IMR-90 (cell line): Measurements from ENCODE around the gene TINCR. TPM values are rescaled to one million over a fixed set of nuclear protein-coding genes. Genes with fewer than 3 reads are reported as not detected.

Source experiments
- ATAC-seq: fragments of 200-7000 bp; cut with Tn5 transposase; 2 replicates; pipeline ENCODE4 v1.9.1; 2020; ENCODE audit warnings: low read depth, mild to moderate bottlenecking, moderate library complexity
- BruUV-seq: library from RNA; stranded (reverse); fragments of 400-500 nt; replicated peaks from 2 replicates; lab custom pipeline; 2021; lab: Mats Ljungman, UMichigan
- CTCF ChIA-PET: fragments of 300-600 bp; formaldehyde crosslinking; extraction: SDS; loops from one replicate; lab custom pipeline; 2021; ENCODE audit warnings: antibody characterized with exemption; lab: Yijun Ruan, JAX
- POLR2A ChIA-PET: fragments of 300-600 bp; sonication (Branson Sonifier 250); formaldehyde crosslinking; loops from one replicate; lab custom pipeline; 2022; ENCODE audit warnings: antibody characterized with exemption; ENCODE audit not compliant: unreplicated experiment; lab: Charles Lee
- DNase-seq: peaks from one replicate; pipeline ENCODE4 v3.0.0; 2013
- H2AFZ ChIP-seq: replicated peaks from 2 replicates; pipeline ENCODE3; 2013; ENCODE audit warnings: low read length, mild to moderate bottlenecking; ENCODE audit not compliant: poor library complexity
- H2AK5ac ChIP-seq: 2 replicates; pipeline ENCODE4 v1.6.1; 2013; ENCODE audit warnings: low read depth, low read length, inconsistent platforms
- H2AK9ac ChIP-seq: replicated peaks from 2 replicates; pipeline ENCODE3; 2013; ENCODE audit warnings: mild to moderate bottlenecking, low read depth, low read length, moderate library complexity; ENCODE audit not compliant: poor library complexity
- H2BK120ac ChIP-seq: 2 replicates; pipeline ENCODE4 v1.6.1; 2013; ENCODE audit warnings: low read depth, low read length, inconsistent platforms
- H2BK15ac ChIP-seq: 3 replicates; pipeline ENCODE4 v1.6.1; 2013; ENCODE audit warnings: low read depth, low read length, inconsistent platforms
- H2BK20ac ChIP-seq: 2 replicates; pipeline ENCODE4 v1.6.1; 2013; ENCODE audit warnings: low read depth, mild to moderate bottlenecking, inconsistent platforms, low read length, moderate library complexity
- H2BK5ac ChIP-seq: 2 replicates; pipeline ENCODE4 v1.6.1; 2013; ENCODE audit warnings: mild to moderate bottlenecking, low read depth, low read length, inconsistent platforms; ENCODE audit not compliant: poor library complexity, severe bottlenecking
- H3K14ac ChIP-seq: replicated peaks from 2 replicates; pipeline ENCODE4 v1.6.1; 2013; ENCODE audit warnings: low read depth, low read length, inconsistent platforms
- H3K18ac ChIP-seq: 2 replicates; pipeline ENCODE4 v1.6.1; 2013; ENCODE audit warnings: low read depth, low read length, control low read depth
- H3K23ac ChIP-seq: 2 replicates; pipeline ENCODE4 v1.6.1; 2013; ENCODE audit warnings: low read depth, low read length, inconsistent platforms
- H3K27ac ChIP-seq: 2 replicates; pipeline ENCODE4 v1.5.1; 2013; ENCODE audit warnings: mild to moderate bottlenecking, control low read depth, low read length; ENCODE audit not compliant: insufficient read depth
- H3K27me3 ChIP-seq: 2 replicates; pipeline ENCODE4 v1.6.1; 2013; ENCODE audit warnings: low read length; ENCODE audit not compliant: control insufficient read depth, insufficient read depth
- H3K36me3 ChIP-seq: 2 replicates; pipeline ENCODE4 v1.6.1; 2013; ENCODE audit warnings: low read length, mixed read lengths; ENCODE audit not compliant: control insufficient read depth, insufficient read depth
- H3K4ac ChIP-seq: 2 replicates; pipeline ENCODE4 v1.6.1; 2013; ENCODE audit warnings: low read depth, low read length, inconsistent platforms
- H3K4me1 ChIP-seq: 2 replicates; pipeline ENCODE4 v1.6.1; 2013; ENCODE audit warnings: low read length, mixed read lengths; ENCODE audit not compliant: control insufficient read depth, insufficient read depth
- H3K4me2 ChIP-seq: 2 replicates; pipeline ENCODE4 v1.6.1; 2013; ENCODE audit warnings: low read depth, mild to moderate bottlenecking, control low read depth, low read length, moderate library complexity
- H3K4me3 ChIP-seq: 2 replicates; pipeline ENCODE4 v1.5.1; 2013; ENCODE audit warnings: low read depth, mild to moderate bottlenecking, control low read depth, low read length, moderate library complexity; ENCODE audit not compliant: insufficient read depth
- H3K56ac ChIP-seq: 2 replicates; pipeline ENCODE4 v1.6.1; 2013; ENCODE audit warnings: low read length, inconsistent platforms; ENCODE audit not compliant: insufficient read depth; ENCODE audit errors: extremely low read depth
- H3K79me1 ChIP-seq, 2 experiments: 2 replicates each; pipeline ENCODE4 v1.6.1; 2013; ENCODE audit warnings: low read length in 2 of 2, inconsistent platforms in 1 of 2, low read depth in 1 of 2
- H3K9ac ChIP-seq: 2 replicates; pipeline ENCODE4 v1.6.1; 2013; ENCODE audit warnings: low read depth, low read length, control low read depth
- H3K9me1 ChIP-seq: 2 replicates; pipeline ENCODE4 v1.6.1; 2013; ENCODE audit warnings: low read length, inconsistent platforms; ENCODE audit not compliant: insufficient read depth
- H3K9me3 ChIP-seq: 2 replicates; pipeline ENCODE4 v1.6.1; 2013; ENCODE audit warnings: low read length; ENCODE audit not compliant: control insufficient read depth, insufficient read depth
- H4K20me1 ChIP-seq: 2 replicates; pipeline ENCODE4 v1.6.1; 2013; ENCODE audit warnings: low read length, inconsistent platforms; ENCODE audit not compliant: insufficient read depth
- H4K5ac ChIP-seq: 2 replicates; pipeline ENCODE4 v1.6.1; 2013; ENCODE audit warnings: mild to moderate bottlenecking, low read depth, low read length, control low read depth
- H4K8ac ChIP-seq, 2 experiments: 2 replicates each; pipeline ENCODE4 v1.6.1; 2013; ENCODE audit warnings: low read depth in 2 of 2, low read length in 2 of 2, control low read depth in 1 of 2, inconsistent platforms in 1 of 2
- H4K91ac ChIP-seq: 2 replicates; pipeline ENCODE4 v1.6.1; 2013; ENCODE audit warnings: low read depth, low read length, inconsistent platforms; ENCODE audit not compliant: insufficient read depth
- CHD1 ChIP-seq: IDR thresholded peaks from 2 replicates; pipeline ENCODE4 v1.6.1; 2012; ENCODE audit warnings: low read depth, low read length, improper control_type of control experiment
- MAFK ChIP-seq: IDR thresholded peaks from 2 replicates; pipeline ENCODE4 v1.6.1; 2012; ENCODE audit warnings: low read depth, low read length, improper control_type of control experiment
- POLR2A ChIP-seq: IDR thresholded peaks from 2 replicates; pipeline ENCODE4 v1.6.1; 2012; ENCODE audit warnings: mild to moderate bottlenecking, low read depth, low read length
- RAD21 ChIP-seq: IDR thresholded peaks from 2 replicates; pipeline ENCODE4 v1.6.1; 2012; ENCODE audit warnings: low read length, improper control_type of control experiment
- RFX5 ChIP-seq: IDR thresholded peaks from 2 replicates; pipeline ENCODE4 v1.8.0; 2012; ENCODE audit warnings: low read depth, mild to moderate bottlenecking, low read length, moderate library complexity
- WGBS, 2 experiments: methylation state at CpG; one replicate each; pipeline versions ENCODE4 v1.1.5 to v1.1.7; 2013; ENCODE audit warnings: missing lambda C conversion rate in 2 of 2; ENCODE audit not compliant: insufficient read length in 1 of 2; ENCODE audit errors: extremely low coverage in 2 of 2; 5-methylcytosine and 5-hydroxymethylcytosine counted together
- dilution Hi-C: fragments of 300-500 bp; cut with HindIII; formaldehyde crosslinking; loops from one replicate; pipeline ENCODE4 v1.14.3; 2018; ENCODE audit warnings: low sequenced_read_pairs; ENCODE audit not compliant: unreplicated experiment
- in situ Hi-C: fragments of 300-500 bp; cut with MboI; formaldehyde crosslinking; loops from 3 replicates; pipeline ENCODE4 v1.14.3; 2019; ENCODE audit warnings: low sequenced_read_pairs, inconsistent platforms, mixed read lengths
- intact Hi-C: fragments of 100-400 bp; cut with micrococcal nuclease; formaldehyde crosslinking; loops from 2 replicates; pipeline ENCODE4 v1.10.0; 2022
- polyA plus RNA-seq, 3 experiments: library from polyadenylated mRNA; depleted of rRNA; stranded (reverse); fragments of >200 nt; gene quantifications; 2 replicates each; pipeline ENCODE4 v1.2.3, GENCODE V29; 2012; ENCODE audit warnings: low replicate concordance in 1 of 3
- total RNA-seq: library from RNA; depleted of rRNA; stranded (reverse); fragments of >200 nt; gene quantifications from 2 replicates; pipeline ENCODE4 v1.2.3, GENCODE V29; 2012

The TINCR gene
- total and polyA plus RNA-seq, 2 of the 4 experiments (the other 2 are of a cell fraction): 0.05 TPM; not detected in 1

DNA sequence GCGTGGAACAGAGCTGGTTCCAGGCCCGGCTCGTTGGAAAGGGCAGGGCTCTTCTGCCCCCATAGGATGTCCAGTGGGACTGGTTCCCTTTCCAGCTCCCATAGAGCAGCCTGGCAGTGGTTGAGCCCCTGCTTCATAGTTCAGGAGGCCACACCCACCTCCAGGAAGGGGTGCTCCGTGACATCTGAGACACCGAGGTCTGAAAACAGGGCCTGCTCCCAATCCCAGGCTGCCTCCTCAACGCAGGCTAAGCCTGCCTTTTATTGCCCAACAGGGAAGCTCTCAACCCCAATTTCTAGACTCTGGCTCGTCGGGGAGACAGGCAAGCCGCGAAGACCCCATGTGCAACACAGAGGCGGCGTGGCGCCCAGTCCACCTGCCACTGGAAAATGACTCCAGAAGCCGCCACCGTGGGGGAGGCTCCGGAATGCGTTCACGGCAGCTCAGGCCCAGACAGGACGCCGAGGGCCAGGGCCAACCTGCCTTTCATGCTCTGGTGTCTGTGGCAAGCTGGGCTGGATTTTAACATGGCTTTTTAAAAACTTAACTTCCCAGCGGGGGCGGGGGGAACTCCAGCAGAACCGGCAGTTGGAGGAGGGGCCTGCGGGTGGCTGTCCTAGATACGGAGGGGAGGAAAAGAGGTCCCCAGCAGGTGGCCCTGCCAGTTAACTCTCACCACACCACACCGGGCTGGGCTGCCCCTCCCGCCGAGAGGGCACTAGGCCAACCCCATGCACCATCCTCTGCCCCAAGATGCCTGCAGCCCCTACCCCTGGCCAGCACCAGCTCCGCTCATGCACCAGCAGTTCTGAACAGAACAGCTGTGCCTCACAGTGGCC lies 17.9 kb upstream of the TINCR start:
- WGBS, 2 experiments: 80% methylated on average over 4 of the region's 29 CpGs; no CpG with 5 or more reads in 1 of the 2 experiments
- BruUV-seq: no TSS peak
- H2BK120ac ChIP-seq: no peak overlapping the region
- no peak overlapping the region for H3K23ac ChIP-seq
- H3K14ac ChIP-seq: no peak overlapping the region
- H3K4me2 ChIP-seq: no peak overlapping the region
- in situ Hi-C loops (no loop called here), intact Hi-C loops (no loop called here), dilution Hi-C loops (no loop called here)
- peaks cover 48% of the 10 kb centered on the region for H3K36me3 ChIP-seq
- no peak overlapping the region for H3K4ac ChIP-seq
- no peak overlapping the region for H4K5ac ChIP-seq
- no peak overlapping the region for H2BK15ac ChIP-seq
- H3K9me3 ChIP-seq: no peaks in the 10 kb centered on the region
- no peaks in the 10 kb centered on the region for H3K9me1 ChIP-seq
- no peak overlapping the region for H3K4me3 ChIP-seq
- POLR2A ChIA-PET: no interaction called here
- no peak overlapping the region for H3K18ac ChIP-seq
- CTCF ChIA-PET: no interaction called here
- no peak for DNase-seq
- no peak overlapping the region for H2AK5ac ChIP-seq
- H4K20me1 ChIP-seq: no peaks in the 10 kb centered on the region; the same call in none of the 2 replicates
- H3K56ac ChIP-seq: no peak overlapping the region
- H2BK20ac ChIP-seq: no peak overlapping the region
- H3K27ac ChIP-seq: no peak overlapping the region
- no peak overlapping the region for H2BK5ac ChIP-seq
- no peaks in the 10 kb centered on the region for H3K4me1 ChIP-seq
- no peak overlapping the region for H4K91ac ChIP-seq
- no peak overlapping the region for H2AK9ac ChIP-seq
- peak overlapping the region; percentile 18 for H2AFZ ChIP-seq
- no peak for TF ChIP-seq RFX5
- no peak for TF ChIP-seq CHD1
- no peak for TF ChIP-seq POLR2A
- TF ChIP-seq RAD21: no peak
- TF ChIP-seq MAFK: no peak
- H4K8ac ChIP-seq: no peak overlapping the region
- peaks cover 0 to 13% of the 10 kb centered on the region in 2 experiments; a peak in 2 of 4 replicates for H3K79me1 ChIP-seq
- no peaks in the 10 kb centered on the region for H3K27me3 ChIP-seq
- ATAC-seq: no peak; the same call in 1 of the 2 replicates
- H3K9ac ChIP-seq: no peak overlapping the region
